ENCODE data around the gene SNX3. TPM values are rescaled to one million over a fixed set of nuclear protein-coding genes. Genes with fewer than 3 reads are reported as not detected.

The SNX3 gene
- total RNA-seq, 4 donors from 2014 or later = 80.9 to 97.4 (median 96.6) TPM

DNA sequence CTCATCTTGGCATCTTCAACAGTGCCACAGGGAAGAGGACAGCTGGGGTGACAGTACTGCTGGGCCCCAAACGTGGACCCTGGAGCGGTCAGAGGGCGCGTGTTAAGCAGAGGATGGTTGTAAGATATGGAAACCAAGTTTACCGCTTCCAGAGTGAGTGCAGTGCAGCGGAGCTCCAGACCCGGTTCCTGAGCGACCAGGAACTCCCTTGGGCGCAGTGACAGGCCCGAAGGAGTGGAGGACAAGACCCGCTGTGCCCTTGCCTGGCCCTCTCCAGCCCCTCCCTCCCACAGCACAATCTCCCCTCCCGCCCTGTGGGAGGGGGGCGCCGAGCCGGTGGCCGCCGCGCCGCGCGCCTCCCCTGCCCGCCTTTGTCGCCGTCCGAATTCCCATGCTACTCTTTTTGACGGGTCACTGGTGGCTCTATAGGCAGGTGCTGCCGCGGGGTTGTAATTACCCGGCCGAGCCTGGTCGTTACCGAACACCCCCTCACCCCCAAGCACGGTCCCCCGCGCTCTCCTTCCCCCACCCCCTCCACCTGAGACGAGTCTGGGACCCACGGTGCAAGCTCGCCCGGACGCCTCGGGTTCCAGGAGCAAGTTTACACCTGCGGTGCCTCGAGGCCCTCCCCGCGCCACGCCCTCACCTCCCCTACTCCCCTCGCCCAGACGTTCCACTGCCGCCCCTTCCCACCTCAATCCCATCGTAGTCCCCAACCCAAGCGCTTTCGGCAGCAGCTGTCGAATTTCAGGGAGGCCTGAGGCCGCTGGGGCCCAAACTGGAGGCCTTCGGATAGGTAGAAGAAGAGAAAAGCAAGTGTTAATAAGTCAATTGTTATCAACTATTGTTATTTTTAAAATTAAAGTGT, 91.1 kb downstream of the SNX3 start:
- Histone ChIP-seq H3K9me3 (no peaks in the 10 kb centered on the region), H3K27me3 (peaks cover 99% of the 10 kb centered on the region), H3K36me3 (no peaks in the 10 kb centered on the region), H3K4me1 (peaks cover 60% of the 10 kb centered on the region), H3K4me3 (peak overlapping the region; percentile 38), H3K27ac (no peak overlapping the region)
- WGBS = 9% methylated on average over 48 of the region's 55 CpGs
- TF ChIP-seq, protein P1, sequence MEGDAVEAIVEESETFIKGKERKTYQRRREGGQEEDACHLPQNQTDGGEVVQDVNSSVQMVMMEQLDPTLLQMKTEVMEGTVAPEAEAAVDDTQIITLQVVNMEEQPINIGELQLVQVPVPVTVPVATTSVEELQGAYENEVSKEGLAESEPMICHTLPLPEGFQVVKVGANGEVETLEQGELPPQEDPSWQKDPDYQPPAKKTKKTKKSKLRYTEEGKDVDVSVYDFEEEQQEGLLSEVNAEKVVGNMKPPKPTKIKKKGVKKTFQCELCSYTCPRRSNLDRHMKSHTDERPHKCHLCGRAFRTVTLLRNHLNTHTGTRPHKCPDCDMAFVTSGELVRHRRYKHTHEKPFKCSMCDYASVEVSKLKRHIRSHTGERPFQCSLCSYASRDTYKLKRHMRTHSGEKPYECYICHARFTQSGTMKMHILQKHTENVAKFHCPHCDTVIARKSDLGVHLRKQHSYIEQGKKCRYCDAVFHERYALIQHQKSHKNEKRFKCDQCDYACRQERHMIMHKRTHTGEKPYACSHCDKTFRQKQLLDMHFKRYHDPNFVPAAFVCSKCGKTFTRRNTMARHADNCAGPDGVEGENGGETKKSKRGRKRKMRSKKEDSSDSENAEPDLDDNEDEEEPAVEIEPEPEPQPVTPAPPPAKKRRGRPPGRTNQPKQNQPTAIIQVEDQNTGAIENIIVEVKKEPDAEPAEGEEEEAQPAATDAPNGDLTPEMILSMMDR (IDR thresholded peaks at IDR 0.05) = no peak
- TF ChIP-seq EP300 (IDR thresholded peaks at IDR 0.05) = no peak
- TF ChIP-seq POLR2AphosphoS5 (IDR thresholded peaks at IDR 0.05) = no peak
- TF ChIP-seq POLR2A (IDR thresholded peaks at IDR 0.05) = no peak
- DNase-seq (ENCODE audit: low spot score in 2 of 2) = no peak

DNA sequence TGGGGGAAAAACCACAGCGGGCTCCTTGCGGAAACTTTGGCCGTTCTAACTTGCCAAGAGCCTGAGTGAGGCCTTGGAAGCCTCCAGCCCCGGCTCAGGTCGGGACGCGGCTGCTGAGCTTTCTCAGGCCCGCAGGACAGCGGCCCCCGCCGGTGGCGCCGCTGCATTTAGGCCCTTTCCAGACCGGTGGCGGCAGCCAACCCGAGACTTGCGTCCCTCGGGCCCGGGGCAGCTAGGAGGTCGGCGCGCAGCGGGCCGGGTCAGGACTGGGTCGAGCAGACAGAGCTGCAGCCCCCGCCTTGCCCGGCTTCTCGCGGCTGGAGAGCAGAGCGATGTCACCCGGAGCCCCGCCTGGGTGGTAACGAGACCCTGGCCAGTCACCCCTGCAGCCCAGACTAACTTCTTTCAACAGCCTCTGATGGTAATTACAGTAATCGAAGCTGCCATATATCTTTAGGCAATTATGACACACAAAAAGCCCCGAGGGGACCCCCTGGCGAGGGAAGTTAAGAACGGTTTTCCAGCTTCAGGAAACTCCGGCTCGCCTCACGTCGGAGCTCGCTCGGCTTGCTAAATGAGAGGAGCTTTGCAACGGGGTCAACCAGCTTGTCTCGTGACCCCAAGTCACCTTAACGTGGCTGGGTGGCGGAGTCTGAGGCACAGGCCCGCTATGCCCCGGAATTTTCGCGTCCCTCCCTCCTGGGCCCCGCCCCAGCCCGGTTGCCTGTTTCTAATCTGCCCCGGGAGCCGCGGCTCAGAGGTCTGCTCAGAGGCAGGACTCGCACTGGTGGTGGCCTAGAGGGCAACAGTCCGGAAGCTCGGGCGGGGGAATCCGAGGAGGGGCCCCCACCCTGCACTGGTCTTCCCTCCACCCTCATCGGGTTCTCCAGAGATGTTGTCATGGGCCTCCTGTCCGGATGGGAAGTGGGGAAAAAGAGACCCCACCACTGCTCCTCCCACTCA, 92.1 kb downstream of the SNX3 start:
- Histone ChIP-seq H3K36me3 (no peaks in the 10 kb centered on the region), H3K27me3 (peaks cover 99% of the 10 kb centered on the region), H3K9me3 (no peaks in the 10 kb centered on the region), H3K27ac (no peak overlapping the region), H3K4me3 (peak overlapping the region; percentile 38), H3K4me1 (peaks cover 69% of the 10 kb centered on the region)
- no peak for DNase-seq (ENCODE audit: low spot score in 2 of 2)
- 3% methylated on average over 40 of the region's 63 CpGs for WGBS
- TF ChIP-seq POLR2A (IDR thresholded peaks at IDR 0.05) (no peak), POLR2AphosphoS5 (IDR thresholded peaks at IDR 0.05) (no peak), EP300 (IDR thresholded peaks at IDR 0.05) (no peak)
- TF ChIP-seq, protein P1 (IDR thresholded peaks at IDR 0.05) = no peak

DNA sequence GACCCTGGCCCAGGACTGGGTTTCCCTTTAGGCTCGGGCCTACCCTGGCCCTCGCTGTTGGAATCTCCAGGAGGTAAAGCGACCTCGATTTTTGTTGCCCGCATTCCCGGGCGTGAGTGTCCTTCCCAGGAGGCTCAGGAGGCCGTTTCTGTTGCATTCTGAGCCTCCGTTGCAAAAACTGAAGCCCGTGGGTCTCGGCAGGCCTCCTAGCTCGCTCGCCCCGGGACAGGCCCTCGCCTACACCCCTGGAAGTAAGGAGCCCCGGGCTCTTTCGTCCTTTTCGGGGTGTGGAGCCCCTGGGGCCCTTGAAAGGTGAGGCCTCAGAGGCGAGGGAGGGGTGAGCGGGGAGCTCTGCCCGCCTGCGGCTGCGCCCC, 92.8 kb downstream of the SNX3 start:
- H3K9me3 ChIP-seq = no peaks in the 10 kb centered on the region
- WGBS = 32% methylated on average over 16 of the region's 23 CpGs
- DNase-seq (ENCODE audit: low spot score in 2 of 2) = no peak
- TF ChIP-seq POLR2AphosphoS5 (IDR thresholded peaks at IDR 0.05) (no peak), EP300 (IDR thresholded peaks at IDR 0.05) (no peak), POLR2A (IDR thresholded peaks at IDR 0.05) (no peak)
- TF ChIP-seq, protein P1 (IDR thresholded peaks at IDR 0.05) = no peak
- peaks cover 99% of the 10 kb centered on the region for H3K27me3 ChIP-seq
- peak overlapping the region; percentile 38 for H3K4me3 ChIP-seq
- H3K4me1 ChIP-seq = peaks cover 76% of the 10 kb centered on the region
- H3K36me3 ChIP-seq = no peaks in the 10 kb centered on the region
- no peak overlapping the region for H3K27ac ChIP-seq

DNA sequence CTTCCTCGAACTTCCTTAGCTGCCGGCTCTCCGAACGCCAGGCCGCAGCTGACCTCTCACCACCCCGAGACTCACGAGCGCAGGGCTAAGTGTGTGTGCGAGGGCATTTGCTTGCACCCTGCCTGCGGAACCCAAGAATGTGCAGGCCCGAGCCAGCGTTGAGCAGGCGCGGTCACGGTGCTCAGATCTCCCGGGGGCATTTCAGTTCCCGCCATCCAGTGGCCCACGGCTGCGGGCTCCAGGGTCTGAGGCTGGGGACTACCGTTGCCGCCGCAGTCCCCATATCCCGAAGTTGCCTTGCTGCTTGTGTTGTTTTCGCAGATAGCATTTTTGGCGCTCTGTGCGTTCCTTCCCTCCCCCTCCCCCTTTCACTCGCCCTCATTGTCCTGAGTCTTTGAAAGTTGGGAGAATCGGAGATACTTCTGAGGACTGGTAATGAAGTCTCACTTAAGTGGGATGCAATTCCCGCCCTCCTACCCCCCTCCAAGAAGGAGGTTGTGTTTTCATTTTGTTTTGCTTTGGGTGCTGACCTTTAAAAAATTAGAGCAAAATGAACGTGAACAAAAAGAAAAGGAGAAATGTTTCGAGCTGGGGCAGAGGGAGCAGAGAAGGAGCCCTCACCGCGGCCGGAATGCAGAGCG, 93.3 kb downstream of the SNX3 start:
- Histone ChIP-seq H3K36me3 (no peaks in the 10 kb centered on the region), H3K27ac (no peak overlapping the region), H3K9me3 (no peaks in the 10 kb centered on the region), H3K4me1 (peaks cover 77% of the 10 kb centered on the region), H3K27me3 (peaks cover 100% of the 10 kb centered on the region), H3K4me3 (peak overlapping the region; percentile 38)
- no peak for DNase-seq (ENCODE audit: low spot score in 2 of 2)
- TF ChIP-seq EP300 (IDR thresholded peaks at IDR 0.05) (no peak), POLR2AphosphoS5 (IDR thresholded peaks at IDR 0.05) (no peak), POLR2A (IDR thresholded peaks at IDR 0.05) (no peak)
- TF ChIP-seq, protein P1 (IDR thresholded peaks at IDR 0.05) = no peak
- 35% methylated on average over 19 of the region's 35 CpGs for WGBS

All from suprapubic skin (tissue), 4 donors.